Glutamatergic neuron (in vitro differentiated cells): ENCODE results near the gene ZNF333. TPM values are rescaled to one million over a fixed set of nuclear protein-coding genes. Genes with fewer than 3 reads are reported as not detected.

Experiments
- DNase-seq: peaks from one replicate; pipeline ENCODE4 v3.0.0; 2022
- H3K27ac Mint-ChIP-seq: one replicate; pipeline ENCODE4 v1.8.0; 2020; ENCODE audit warnings: mild to moderate bottlenecking, mixed read lengths, inconsistent platforms; ENCODE audit not compliant: unreplicated experiment
- H3K27me3 Mint-ChIP-seq: one replicate; pipeline ENCODE4 v1.8.0; 2020; ENCODE audit warnings: mild to moderate bottlenecking, moderate library complexity, mixed read lengths, inconsistent platforms; ENCODE audit not compliant: unreplicated experiment
- H3K36me3 Mint-ChIP-seq: one replicate; pipeline ENCODE4 v1.8.0; 2020; ENCODE audit warnings: mild to moderate bottlenecking, mixed read lengths, inconsistent platforms; ENCODE audit not compliant: unreplicated experiment
- H3K4me1 Mint-ChIP-seq: one replicate; pipeline ENCODE4 v1.8.0; 2020; ENCODE audit warnings: mild to moderate bottlenecking, low read depth, mixed read lengths, inconsistent platforms; ENCODE audit not compliant: unreplicated experiment
- H3K4me3 Mint-ChIP-seq: one replicate; pipeline ENCODE4 v1.8.0; 2020; ENCODE audit warnings: mild to moderate bottlenecking, mixed read lengths, inconsistent platforms; ENCODE audit not compliant: unreplicated experiment
- H3K9me3 Mint-ChIP-seq: one replicate; pipeline ENCODE4 v1.8.0; 2020; ENCODE audit warnings: mild to moderate bottlenecking, moderate library complexity, mixed read lengths, inconsistent platforms; ENCODE audit not compliant: unreplicated experiment
- CTCF ChIP-seq: fragments of 200-600 bp; sonication (generic); IDR thresholded peaks from one replicate; pipeline ENCODE4 v1.5.0; 2021; ENCODE audit not compliant: partially characterized antibody, unreplicated experiment
- total RNA-seq: library from RNA; stranded (reverse); fragmentation: NEBNext Ultra II Directional; extraction: Animal tissue kit (Norgen Biotek cat#: 25700); gene quantifications from one replicate; pipeline ENCODE4 v1.2.1, GENCODE V29; 2021; ENCODE audit not compliant: unreplicated experiment

ZNF333 gene
- total RNA-seq, 1 donor from 2014 or later = 32.9 TPM

DNA sequence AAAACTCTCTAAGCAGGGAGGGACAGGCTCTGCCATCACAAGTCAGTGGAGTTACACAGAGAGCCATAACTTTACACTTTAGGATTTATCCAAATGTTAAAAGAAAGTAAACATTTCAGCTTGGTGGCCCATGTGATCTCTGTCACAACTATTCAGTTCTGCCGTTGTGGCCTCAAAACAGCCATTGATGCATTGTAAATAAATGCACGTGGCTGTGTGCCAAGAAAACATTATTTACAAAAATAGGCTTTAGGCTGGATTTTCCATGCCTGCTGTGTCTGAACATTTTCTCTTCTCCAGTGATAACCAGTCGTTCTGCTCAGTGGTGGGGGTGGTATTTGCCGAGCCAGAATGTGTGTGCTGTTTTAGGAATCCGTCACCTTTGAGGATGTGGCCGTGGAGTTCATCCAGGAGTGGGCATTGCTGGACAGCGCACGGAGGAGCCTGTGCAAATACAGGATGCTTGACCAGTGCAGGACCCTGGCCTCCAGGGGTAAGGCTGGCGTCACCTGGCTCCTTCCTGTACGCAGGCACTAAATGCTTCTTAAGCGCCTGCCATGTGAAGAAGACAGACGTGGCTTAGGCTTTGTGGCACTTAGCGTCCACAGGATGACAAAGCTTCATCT, 4.9 kb downstream of the ZNF333 start:
- Mint-ChIP-seq H3K4me3 (no peak overlapping the region), H3K36me3 (no peaks in the 10 kb centered on the region), H3K27ac (no peak overlapping the region), H3K27me3 (no peaks in the 10 kb centered on the region), H3K4me1 (no peaks in the 10 kb centered on the region), H3K9me3 (no peaks in the 10 kb centered on the region)
- TF ChIP-seq CTCF = no peak
- DNase-seq = no peak

- no peaks in the 10 kb centered on the region for H3K9me3 Mint-ChIP-seq
- no peaks in the 10 kb centered on the region for H3K27me3 Mint-ChIP-seq
Measured at GRCh38 chr19:14695471-14695870, 5.6 kb downstream of the ZNF333 start.

DNA sequence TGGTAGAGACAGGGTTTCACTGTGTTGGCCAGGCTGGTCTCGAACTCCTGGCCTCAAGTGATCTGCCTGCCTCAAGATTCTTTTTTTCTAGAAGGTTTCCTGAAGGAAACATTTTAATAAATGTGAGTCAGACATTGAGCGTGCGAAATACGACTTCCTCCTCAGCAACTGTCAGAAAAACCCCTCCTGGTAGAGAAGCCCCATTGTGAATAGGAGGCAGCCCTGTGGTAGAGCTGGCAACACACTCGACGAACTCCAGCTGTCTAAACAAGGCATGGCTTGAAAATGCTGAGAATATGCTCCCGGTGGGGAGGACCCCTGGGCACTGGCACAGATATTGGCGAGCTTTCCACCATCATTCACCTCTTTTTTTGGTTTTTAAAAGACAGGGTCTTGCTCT, 9.8 kb downstream of the ZNF333 start:
- Mint-ChIP-seq H3K4me3 (no peak overlapping the region), H3K36me3 (peaks cover 18% of the 10 kb centered on the region), H3K9me3 (peaks cover 6% of the 10 kb centered on the region), H3K27me3 (no peaks in the 10 kb centered on the region), H3K4me1 (no peaks in the 10 kb centered on the region), H3K27ac (no peak overlapping the region)
- no peak for TF ChIP-seq CTCF
- DNase-seq = no peak

More at GRCh38 chr19:14695471-14695870, 5.6 kb downstream of the ZNF333 start:
- Mint-ChIP-seq H3K36me3 (no peaks in the 10 kb centered on the region), H3K4me3 (no peak overlapping the region), H3K4me1 (no peaks in the 10 kb centered on the region), H3K27ac (no peak overlapping the region)
- TF ChIP-seq CTCF = no peak
- no peak for DNase-seq

- Mint-ChIP-seq H3K27me3 (no peaks in the 10 kb centered on the region), H3K4me1 (no peaks in the 10 kb centered on the region), H3K9me3 (peaks cover 6% of the 10 kb centered on the region), H3K36me3 (peaks cover 18% of the 10 kb centered on the region), H3K4me3 (no peak overlapping the region), H3K27ac (no peak overlapping the region)
- no peak for TF ChIP-seq CTCF
- no peak for DNase-seq
Measured at GRCh38 chr19:14700711-14701375, 11.0 kb downstream of the ZNF333 start.

- Mint-ChIP-seq H3K9me3 (peaks cover 6% of the 10 kb centered on the region), H3K27me3 (peaks cover 5% of the 10 kb centered on the region), H3K4me3 (no peak overlapping the region), H3K4me1 (no peaks in the 10 kb centered on the region), H3K36me3 (peaks cover 30% of the 10 kb centered on the region), H3K27ac (no peak overlapping the region)
- DNase-seq = no peak
- TF ChIP-seq CTCF = no peak
Measured at GRCh38 chr19:14703833-14704232, 14.0 kb downstream of the ZNF333 start.
